GM19467 (cell line): ENCODE results near the gene CHD1L.
"Not testable (repeated sequence)": the region's sequence is repeated elsewhere in the genome, so short reads cannot be mapped to it uniquely, and the experiment has no call there.

Experiments
- ATAC-seq: cut with Tn5 transposase; IDR thresholded peaks from one replicate; pipeline ENCODE4 v1.9.1; 2021; ENCODE audit warnings: mild to moderate bottlenecking, moderate library complexity; ENCODE audit not compliant: unreplicated experiment

The CHD1L gene

DNA sequence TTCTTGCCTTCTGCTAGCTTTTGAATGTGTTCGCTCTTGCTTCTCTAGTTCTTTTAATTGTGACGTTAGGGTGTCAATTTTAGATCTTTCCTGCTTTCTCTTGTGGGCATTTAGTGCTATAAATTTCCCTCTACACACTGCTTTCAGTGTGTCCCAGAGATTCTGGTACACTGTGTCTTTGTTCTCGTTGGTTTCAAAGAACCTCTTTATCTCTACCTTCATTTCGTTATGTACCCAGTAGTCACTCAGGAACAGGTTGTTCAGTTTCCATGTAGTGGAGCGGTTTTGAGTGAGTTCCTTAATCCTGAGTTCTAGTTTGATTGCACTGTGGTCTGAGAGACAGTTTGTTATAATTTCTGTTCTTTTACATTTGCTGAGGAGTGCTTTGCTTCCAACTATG, 11.5 kb upstream of the CHD1L start:
- not testable (repeated sequence) for ATAC-seq

DNA sequence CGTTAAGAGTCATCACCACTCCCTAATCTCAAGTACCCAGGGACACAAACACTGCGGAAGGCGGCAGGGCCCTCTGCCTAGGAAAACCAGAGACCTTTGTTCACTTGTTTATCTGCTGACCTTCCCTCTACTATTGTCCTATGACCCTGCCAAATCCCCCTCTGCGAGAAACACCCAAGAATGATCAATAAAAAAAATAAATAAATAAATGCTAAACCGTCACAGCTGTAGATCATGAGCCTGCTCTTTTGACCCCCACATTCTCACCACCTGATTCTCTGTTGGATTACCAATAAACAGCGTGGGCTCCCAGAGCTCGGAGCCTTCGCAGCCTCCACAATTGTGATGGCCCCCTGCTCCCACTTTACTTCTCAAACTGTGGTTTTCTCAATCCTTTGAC, 8.6 kb upstream of the CHD1L start:
- not testable (repeated sequence) for ATAC-seq

DNA sequence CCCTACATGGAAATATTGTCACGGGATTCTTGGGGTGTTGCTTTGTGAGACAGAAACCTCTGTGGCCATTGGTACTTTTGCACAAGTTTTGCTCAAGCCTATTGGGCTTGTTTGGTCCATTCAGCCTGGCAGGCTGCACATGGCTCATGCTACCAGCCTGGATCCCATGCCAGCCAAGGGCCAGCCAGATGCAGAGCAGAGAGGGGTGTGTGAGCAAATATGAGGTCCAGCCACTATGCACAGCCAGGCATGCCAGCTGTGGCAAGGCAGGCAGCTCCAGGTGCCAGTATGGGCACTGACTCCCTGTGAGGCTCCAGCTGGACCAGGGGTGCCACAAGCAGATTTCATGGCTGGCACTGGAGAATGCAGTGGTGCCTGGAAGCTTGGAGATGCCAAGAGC, 6.7 kb upstream of the CHD1L start:
- ATAC-seq: no peak

DNA sequence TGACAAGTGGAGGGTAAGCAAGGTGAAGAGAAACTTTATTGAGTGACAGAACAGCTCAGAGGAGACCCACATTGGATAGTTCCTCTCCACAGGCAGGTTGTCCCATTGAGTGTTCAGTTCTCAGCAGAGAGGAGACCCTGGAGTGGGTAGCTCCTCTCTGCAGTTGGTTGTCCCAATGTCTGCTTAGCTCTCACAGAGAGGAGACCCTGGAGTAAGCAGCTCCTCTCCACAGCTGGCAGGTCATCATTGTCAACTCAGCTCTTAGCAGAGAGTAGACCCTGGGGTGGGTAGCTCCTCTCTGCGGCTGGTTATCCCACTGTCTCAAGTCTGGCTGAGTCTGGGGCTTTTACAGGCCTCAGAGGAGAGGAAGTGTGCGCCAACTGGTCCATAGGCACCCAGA, 6.0 kb upstream of the CHD1L start:
- no peak for ATAC-seq

DNA sequence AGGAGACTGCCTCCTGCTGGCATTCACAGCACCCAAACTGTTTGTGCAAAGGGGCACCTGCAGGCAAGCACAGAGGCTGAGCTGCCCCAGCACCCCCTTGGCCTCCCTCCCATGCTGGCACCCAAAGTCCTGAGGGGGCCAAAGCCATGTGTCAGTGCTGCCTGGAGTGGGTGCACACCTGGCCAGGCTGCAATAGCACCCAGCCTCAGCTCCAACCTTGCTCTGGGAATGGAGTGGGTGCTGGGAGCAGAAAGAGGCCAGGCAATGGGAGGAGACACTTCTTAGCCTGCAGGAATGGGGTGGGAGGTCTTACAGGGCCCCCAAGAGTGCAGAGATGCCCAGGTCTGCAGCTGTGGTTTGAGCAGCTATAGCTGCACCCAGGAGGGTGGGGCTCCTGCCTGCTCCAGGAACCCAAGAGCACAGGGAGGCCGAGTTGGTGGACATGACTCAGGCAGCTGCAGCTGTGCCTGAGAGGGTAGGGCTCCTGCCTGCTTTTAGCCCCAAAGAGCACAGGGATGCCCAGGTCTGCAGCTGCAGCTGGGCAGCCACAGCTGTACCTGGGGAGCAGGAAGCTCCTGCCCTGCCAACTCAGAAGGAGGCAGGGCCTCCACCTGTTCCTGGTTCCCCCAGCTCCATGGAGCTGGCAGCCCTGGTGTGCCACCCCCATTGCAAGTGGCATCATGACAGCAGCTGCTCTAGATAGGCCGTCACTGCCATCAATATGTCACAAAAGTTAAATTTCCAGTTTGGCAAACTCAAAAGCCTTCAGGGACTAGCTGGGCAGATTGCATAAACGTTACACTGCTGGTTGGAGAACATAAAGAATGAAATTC, 5.3 kb upstream of the CHD1L start:
- no peak for ATAC-seq

DNA sequence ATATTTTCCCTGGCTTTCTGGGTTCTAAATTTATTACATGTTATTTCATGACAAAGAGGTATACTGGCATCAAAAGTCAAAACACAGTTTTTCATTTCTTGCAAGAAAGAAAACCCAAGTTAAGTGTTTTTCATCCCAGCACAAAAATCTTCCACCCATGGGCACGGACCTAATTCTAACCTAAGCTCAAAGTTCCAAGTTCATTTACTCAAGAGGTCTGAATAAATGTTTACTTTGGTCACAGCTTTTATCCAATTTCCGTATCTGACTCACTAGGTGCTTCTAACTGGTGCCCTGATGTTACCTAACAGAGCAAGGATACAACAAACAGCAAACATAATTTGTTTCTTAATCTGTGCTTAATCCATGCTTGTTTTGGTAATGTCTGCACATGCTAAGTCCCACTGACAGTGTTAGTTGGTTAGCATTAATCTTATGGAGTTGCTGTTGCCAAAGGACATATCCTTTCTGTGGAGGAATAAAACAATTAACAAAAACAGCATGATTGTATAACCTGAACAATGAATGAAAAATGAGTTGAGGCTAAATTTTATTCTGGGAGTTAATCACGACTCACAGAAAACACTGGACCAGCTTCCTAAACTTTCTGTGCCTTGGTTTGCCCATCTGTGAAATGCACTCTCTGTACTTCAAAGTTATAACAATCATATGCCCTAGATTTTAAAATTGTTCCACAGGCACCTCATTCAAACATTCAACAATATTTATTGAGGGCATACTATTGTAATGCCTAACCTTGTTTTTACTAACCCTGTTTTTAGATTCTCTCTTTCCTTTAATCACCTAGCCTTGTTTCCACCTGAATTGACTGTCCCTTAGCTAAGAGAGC, 4.2 kb upstream of the CHD1L start:
- no peak for ATAC-seq

DNA sequence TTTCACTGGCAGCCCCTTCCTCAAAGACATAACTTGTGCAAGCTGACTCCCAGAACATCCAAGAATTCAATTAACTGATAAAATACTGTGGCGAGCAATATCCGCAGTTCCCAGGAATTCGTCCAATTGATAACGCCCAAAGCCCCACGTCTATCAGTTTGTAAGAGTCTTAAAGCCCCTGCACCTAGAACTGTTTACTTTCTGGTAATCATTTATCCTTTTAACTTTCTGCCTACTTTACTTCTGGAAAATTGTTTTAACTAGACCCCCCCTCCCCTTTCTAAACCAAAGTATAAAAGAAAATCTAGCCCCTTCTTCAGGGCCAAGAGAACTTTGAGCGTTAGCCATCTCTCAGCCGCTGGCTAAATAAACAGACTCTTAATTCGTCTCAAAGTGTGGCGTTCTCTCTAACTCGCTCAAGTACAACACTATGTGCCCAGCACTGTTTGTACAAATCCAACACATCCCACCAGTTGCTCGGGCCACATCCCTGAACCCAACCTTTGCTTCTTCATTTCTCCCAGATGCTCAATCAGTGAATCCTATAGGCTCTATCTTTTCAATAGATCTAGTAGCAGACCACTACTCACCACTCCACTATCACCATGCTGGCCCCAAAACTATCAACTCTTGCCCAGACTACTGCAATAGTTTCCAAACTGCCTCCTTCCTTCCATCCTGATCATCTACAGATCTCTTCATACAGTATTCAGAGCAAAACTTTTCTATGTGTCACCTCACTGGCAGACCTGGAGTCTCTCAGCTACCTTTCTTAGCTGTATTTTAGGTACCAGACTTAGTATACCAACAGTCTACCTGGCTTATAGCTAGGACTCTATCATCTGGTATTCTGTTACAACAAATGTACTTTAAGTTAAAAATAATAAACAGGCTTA, 3.3 kb upstream of the CHD1L start:
- no peak for ATAC-seq

DNA sequence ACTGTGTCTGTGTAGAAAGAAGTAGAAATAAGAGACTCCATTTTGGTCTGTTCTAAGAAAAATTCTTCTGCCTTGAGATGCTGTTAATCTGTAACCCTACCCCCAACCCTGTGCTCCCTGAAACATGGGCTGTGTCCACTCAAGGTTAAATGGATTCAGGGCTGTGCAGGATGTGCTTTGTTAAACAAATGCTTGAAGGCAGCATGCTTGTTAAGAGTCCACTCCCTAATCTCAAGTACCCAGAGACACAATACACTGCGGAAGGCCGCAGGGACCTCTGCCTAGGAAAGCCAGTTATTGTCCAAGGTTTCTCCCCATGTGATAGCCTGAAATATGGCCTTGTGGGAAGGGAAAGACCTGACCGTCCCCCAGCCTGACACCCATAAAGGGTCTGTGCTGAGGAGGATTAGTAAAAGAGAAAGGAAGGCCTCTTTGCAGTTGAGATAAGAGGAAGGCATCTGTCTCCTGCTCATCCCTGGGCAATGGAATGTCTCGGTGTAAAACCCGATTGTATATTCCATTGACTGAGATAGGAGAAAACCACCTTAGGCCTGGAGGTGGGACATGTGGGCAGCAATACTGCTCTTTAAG, 2.3 kb upstream of the CHD1L start:
- not testable (repeated sequence) for ATAC-seq

DNA sequence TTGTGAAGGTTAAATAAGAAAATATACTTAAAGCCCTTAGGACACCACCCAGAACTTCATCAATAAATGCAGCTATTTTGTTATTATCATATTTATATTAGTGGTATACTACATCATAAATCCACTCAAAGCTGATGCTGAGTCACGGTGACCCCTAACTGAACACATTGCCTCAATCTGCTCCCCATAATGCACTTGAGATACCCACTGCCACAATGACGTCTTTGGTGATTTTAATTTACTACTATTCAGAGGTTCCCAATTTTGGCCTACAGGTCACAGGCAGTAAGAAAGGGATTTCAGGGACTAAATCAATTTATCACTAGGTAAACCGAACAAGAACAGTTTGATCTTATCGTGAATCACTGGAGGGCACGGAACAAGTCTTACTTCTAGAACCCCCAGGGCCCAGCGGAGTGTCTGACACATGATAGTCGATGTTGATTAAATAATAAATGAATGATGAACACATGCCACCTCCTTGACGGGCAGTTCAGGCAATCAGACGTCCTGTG, 493 bp upstream of the CHD1L start:
- ATAC-seq: no peak

DNA sequence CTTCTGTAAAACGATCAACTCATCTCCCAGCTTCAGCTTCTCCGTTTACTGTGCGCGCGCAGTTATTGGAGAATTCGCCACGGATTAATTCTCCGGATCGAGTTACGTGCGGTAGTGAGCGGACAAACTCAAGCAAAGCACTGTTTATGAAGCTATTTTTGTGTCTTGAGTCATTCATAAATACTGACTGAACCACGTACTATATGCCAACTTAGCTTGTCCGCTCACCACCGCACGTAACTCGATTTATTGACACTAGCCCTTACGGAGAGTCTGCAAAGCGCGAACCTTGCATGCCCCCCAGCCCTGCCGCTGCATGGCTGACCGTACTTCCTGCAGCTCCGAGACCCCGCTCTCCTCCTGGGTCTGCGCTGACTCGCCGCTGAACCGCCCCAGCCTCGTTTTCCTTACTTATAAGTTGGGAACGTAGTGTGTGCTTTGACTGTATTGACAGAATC, 773 bp downstream of the CHD1L start:
- peak; percentile 13 for ATAC-seq

DNA sequence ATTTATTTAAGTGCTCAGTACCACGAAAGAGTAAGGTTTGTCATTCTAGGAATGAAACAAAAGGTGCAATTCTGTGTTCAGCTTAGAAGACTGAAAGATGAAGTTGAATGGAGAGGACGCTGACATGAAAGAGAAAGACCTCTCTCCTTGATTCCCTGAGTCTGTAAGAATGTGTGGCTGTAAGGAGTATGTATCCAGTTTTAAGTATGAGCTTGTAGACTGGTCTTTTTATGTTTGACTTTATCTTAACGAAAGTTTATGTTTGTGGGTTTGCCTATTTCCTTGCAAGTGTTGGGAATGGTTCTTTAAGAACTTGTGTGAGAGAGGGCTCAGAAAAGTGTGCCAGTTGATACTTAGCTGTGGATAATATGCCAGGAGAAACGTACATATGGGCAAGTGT, 1.4 kb downstream of the CHD1L start:
- no peak for ATAC-seq

DNA sequence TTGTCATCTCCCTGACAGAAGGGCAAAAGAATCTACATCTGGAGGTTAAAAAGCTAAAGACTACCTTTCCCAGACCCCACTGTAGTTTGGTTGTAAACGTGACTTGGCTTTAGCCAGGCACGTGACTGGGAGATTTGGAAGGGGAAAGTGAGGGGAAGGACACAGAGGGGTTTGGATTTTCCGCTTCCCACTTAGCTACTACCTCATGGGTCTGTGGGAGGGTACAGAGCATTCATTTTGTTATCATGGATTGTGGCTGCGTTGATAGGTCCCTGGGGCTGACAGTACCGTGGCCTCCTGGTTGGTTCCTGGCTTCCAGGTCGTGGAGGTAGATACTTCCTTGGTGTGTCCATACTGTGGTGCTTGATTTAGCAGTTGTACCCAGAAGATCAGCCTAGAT, 2.6 kb downstream of the CHD1L start:
- no peak for ATAC-seq

DNA sequence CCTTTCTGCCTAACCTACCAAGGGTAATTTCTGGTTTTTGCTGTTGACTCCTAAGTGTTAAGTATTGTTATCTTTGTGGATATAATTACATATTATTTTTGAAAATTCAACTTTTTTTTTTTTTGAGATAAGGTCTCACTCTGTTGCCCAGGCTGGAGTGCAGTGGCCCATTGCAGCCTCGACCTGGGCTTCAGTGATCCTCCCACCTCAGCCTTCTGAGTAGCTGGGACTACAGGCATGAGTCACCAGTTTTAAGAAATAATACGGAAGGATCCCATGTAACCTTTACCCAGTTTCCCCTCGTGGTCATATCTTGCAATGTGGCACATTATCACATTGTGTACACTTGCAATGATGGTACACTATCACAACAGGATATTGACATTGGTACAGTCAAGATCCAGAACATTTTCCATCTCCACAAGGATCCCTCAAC, 3.1 kb downstream of the CHD1L start:
- ATAC-seq: no peak

DNA sequence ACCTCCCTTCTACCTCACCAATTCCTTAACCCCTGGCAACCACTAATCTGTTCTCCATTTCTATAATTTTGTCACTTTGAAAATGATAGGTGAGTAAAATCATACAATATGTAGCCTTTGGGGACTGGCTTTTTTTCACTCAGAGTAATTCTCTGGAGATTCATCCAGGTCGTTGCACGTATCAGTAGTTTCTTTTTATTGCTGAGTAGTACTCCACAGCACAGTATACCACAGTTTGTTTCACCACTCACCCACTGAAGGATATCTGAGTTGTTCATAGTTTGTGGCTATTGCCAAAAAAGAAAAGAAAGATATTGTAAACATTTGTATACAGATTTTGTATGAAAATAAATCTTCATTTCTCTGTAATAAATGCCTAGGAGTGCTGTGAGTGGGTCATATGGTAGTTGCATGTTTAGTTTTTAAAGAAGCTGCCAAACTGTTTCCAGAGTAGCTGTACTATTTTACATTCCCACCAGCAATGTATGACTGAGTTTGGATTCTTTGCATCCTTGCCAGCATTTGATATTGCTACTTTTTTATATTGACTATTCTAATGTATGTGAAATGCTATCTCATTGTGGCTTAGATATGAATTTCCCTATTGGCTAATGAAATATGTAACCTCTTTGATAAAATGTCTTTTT, 3.7 kb downstream of the CHD1L start:
- ATAC-seq: no peak

DNA sequence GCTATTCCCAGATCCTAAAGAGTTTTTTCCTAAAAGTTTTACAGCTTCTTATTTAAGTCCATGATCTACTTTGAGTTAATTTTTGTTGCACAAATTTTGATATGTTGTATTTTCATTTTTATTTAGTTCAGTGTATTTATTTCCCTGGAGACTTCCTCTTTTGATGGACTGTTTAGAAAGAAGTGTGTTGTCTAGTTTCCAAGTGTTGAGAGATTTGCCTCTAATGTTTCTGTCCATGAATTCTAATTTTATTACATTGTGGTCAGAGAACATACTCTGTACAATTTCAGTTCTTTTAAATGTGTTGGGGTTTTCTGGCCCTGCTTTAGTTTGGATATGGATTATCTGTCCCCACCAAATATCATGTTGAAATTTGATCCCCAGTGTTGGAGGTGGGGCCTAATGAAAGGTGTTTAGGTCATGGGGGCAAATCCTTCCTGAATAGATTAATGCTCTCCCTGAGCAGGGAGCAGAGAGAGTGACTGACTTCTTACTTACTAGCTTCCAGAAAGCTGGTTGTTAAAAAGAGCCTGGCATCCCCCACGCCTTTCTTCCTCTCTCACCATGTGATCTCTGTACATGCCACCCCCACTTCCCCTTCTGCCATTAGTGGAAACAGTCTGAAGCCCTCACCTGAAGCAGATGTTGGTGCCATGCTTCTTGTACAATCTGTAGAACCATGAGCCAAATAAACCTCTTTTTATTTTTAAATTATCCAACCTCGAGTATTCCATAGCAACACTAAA, 4.6 kb downstream of the CHD1L start:
- no peak for ATAC-seq

DNA sequence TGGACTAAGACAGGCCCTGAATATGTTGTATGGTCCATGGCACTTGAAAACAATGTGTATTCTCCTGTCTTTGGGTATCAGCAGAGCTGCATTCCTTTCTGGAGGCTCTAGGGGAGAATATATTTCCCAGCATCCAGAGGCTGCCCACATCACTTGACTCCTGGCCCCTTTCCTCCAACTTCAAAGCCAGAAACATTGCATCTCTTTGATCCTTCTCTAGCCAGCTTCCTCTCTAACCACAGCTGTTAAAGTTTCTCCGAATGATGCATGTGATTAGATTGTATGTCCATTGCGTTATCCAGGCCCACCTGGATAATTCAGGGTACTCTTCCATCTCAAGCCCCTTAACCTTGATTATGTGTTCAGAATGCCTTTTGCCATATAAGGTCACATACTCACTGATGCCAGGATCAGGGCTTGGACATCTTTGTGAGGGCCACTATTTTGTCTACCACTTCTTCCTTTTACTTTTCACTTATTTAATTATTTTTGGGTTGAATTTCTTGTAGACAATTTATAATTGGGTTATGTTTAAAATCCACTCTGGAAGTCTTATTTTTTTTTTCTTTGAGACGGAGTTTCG, 5.3 kb downstream of the CHD1L start:
- ATAC-seq: no peak

DNA sequence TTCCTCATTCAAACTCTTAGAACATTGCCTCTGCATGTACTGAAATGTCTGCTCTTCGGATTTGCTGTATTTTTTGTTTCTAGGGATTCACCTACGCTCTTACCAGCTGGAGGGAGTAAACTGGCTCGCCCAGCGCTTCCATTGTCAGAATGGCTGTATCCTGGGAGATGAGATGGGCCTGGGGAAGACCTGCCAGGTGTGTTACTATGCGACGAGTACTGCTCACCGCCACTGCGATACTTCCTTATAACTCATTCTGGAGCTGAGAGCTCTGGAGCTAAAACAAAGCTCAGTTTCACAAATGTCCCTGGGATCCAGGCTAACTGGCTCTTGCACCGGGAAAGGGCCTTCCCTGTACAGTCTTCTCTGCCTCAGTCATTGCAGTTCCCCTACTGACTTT, 10.1 kb downstream of the CHD1L start:
- ATAC-seq: no peak

DNA sequence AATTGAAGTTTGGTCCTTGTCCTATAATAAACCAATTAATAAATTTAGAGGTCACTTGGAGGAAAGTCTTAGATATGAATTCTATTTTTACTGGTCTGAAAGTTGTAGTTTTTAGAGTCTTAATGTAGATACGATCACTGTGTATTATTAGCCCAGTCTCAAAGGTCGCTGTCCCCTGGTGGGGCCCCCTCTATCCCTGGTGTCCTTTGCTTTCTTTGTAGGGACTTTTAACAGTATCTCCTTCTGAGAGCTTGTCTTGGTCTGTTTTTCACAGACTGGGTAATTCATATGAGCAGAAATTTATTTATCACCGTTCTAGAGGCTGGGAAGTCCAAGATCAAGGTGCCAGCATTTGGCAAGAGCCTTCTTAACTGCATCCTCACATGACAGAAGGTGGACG, 18.5 kb downstream of the CHD1L start:
- no peak for ATAC-seq
